HCT116 (cell line): ENCODE results near the gene PDE1A. TPM values are rescaled to one million over a fixed set of nuclear protein-coding genes. Genes with fewer than 3 reads are reported as not detected.

ENCODE experiments used
- ATAC-seq: fragments of 200-7000 bp; cut with Tn5 transposase; 2 replicates; pipeline ENCODE4 v1.9.1; 2020; ENCODE audit warnings: mild to moderate bottlenecking, moderate library complexity
- BruUV-seq: library from RNA; stranded (reverse); fragments of 400-500 nt; replicated peaks from 2 replicates; lab custom pipeline; 2021; lab: Mats Ljungman, UMichigan
- CTCF ChIA-PET: fragments of 300-600 bp; sonication (Branson Sonifier 250); formaldehyde crosslinking; loops from one replicate; lab custom pipeline; 2021; ENCODE audit warnings: antibody characterized with exemption; lab: Charles Lee
- POLR2A ChIA-PET: fragments of 300-600, 350-600 bp; sonication (Branson Sonifier 250); formaldehyde crosslinking; loops from one replicate; lab custom pipeline; 2021; ENCODE audit warnings: antibody characterized with exemption; lab: Charles Lee
- RAD21 ChIA-PET, 2 experiments: fragments of 300-600 bp; sonication (Branson Sonifier 250); formaldehyde crosslinking; loops; one replicate each; lab custom pipeline; 2023; ENCODE audit warnings: low total read pairs in 2 of 2; ENCODE audit not compliant: uncharacterized antibody in 2 of 2, unreplicated experiment in 2 of 2, low non-redundant PET in 1 of 2; lab: Charles Lee
- DNase-seq: peaks from one replicate; pipeline ENCODE4 v3.0.0-alpha.2; 2010; ENCODE audit warnings: low read depth, low spot score
- H2AFZ ChIP-seq: fragments of 200-600 bp; shearing (Covaris generic), sonication (generic); 2 replicates; pipeline ENCODE4 v1.6.1; 2017; ENCODE audit warnings: low read depth, mixed run types, mixed read lengths, antibody characterized with exemption, low read length; ENCODE audit not compliant: poor library complexity, severe bottlenecking
- H3K27ac ChIP-seq: 2 replicates; pipeline ENCODE4 v1.5.1; 2012; ENCODE audit warnings: low read depth, low read length
- H3K27me3 ChIP-seq: fragments of 200-600 bp; sonication (generic); 2 replicates; pipeline ENCODE4 v1.6.1; 2016; ENCODE audit warnings: mixed run types, low read length, mixed read lengths; ENCODE audit not compliant: insufficient read depth
- H3K36me3 ChIP-seq, 2 experiments: fragments of 200-500 bp in 1 of 2; fragments of 200-600 bp in 1 of 2; sonication (Bioruptor generic) in 1 of 2; sonication (generic) in 1 of 2; 2 replicates each; pipeline versions ENCODE4 v1.5.1 to v1.6.1; 2014 to 2016; ENCODE audit warnings: low read length in 2 of 2, inconsistent platforms in 1 of 2, mixed read lengths in 1 of 2, mixed run types in 1 of 2; ENCODE audit not compliant: insufficient read depth in 2 of 2, control insufficient read depth in 1 of 2
- H3K4me1 ChIP-seq, 2 experiments: fragments of 200-600 bp in 1 of 2; sonication (generic) in 1 of 2; 2 replicates each; pipeline versions ENCODE4 v1.5.1 to v1.6.1; 2012 to 2017; ENCODE audit warnings: low read length in 2 of 2, inconsistent platforms in 1 of 2, mild to moderate bottlenecking in 1 of 2, mixed read lengths in 1 of 2, mixed run types in 1 of 2, moderate library complexity in 1 of 2; ENCODE audit not compliant: insufficient read depth in 2 of 2, control insufficient read depth in 1 of 2
- H3K4me2 ChIP-seq: fragments of 200-600 bp; sonication (generic); 2 replicates; pipeline ENCODE4 v1.6.1; 2017; ENCODE audit warnings: mixed run types, low read length, mixed read lengths
- H3K4me3 ChIP-seq, 2 experiments: fragments of 200-600 bp in 1 of 2; sonication (generic) in 1 of 2; replicated peaks in 1 of 2; 2 replicates each; pipeline ENCODE4 v1.5.1; 2011 to 2016; ENCODE audit warnings: low read length in 2 of 2, control low read depth in 1 of 2, low read depth in 1 of 2, mild to moderate bottlenecking in 1 of 2, mixed read lengths in 1 of 2, mixed run types in 1 of 2
- H3K79me2 ChIP-seq: fragments of 200-600 bp; sonication (generic); 2 replicates; pipeline ENCODE4 v1.6.1; 2017; ENCODE audit warnings: mild to moderate bottlenecking, mixed run types, low read length, moderate library complexity, mixed read lengths; ENCODE audit not compliant: insufficient read depth
- H3K9ac ChIP-seq: fragments of 200-600 bp; sonication (generic); 2 replicates; pipeline ENCODE4 v1.6.1; 2016; ENCODE audit warnings: low read length, mixed read lengths
- H3K9me2 ChIP-seq: fragments of 200-600 bp; sonication (generic), shearing (Covaris generic); 2 replicates; pipeline ENCODE4 v1.6.1; 2017; ENCODE audit warnings: mixed run types, mild to moderate bottlenecking, moderate library complexity; ENCODE audit not compliant: insufficient read depth
- H3K9me3 ChIP-seq, 2 experiments: fragments of 200-500 bp in 1 of 2; fragments of 200-600 bp in 1 of 2; sonication (Bioruptor generic) in 1 of 2; sonication (generic) in 1 of 2; 2 replicates each; pipeline ENCODE4 v1.6.1; 2014 to 2017; ENCODE audit warnings: low read length in 2 of 2, mixed read lengths in 2 of 2, inconsistent platforms in 1 of 2, low read depth in 1 of 2, mild to moderate bottlenecking in 1 of 2, mixed run types in 1 of 2, moderate library complexity in 1 of 2; ENCODE audit not compliant: control insufficient read depth in 1 of 2, insufficient read depth in 1 of 2
- H4K20me1 ChIP-seq: fragments of 200-600 bp; sonication (generic), shearing (Covaris generic); 2 replicates; pipeline ENCODE4 v1.6.1; 2017; ENCODE audit warnings: mixed run types, mild to moderate bottlenecking, moderate library complexity; ENCODE audit not compliant: insufficient read depth
- CBX3 ChIP-seq: IDR thresholded peaks from 2 replicates; pipeline ENCODE4 v1.6.1; 2012; ENCODE audit warnings: low read depth
- CEBPB ChIP-seq: IDR thresholded peaks from 2 replicates; pipeline ENCODE4 v1.6.1; 2012; ENCODE audit warnings: low read depth
- EGR1 ChIP-seq: IDR thresholded peaks from 2 replicates; pipeline ENCODE4 v1.6.1; 2012; ENCODE audit warnings: low read depth
- FOSL1 ChIP-seq: IDR thresholded peaks from 2 replicates; pipeline ENCODE4 v1.6.1; 2012; ENCODE audit warnings: low read depth
- JUND ChIP-seq: IDR thresholded peaks from 2 replicates; pipeline ENCODE4 v1.6.1; 2012
- POLR2AphosphoS5 ChIP-seq: IDR thresholded peaks from 2 replicates; pipeline ENCODE4 v1.6.1; 2011; ENCODE audit warnings: mild to moderate bottlenecking, low read depth, low read length, moderate library complexity
- SIN3A ChIP-seq: IDR thresholded peaks from 2 replicates; pipeline ENCODE4 v1.6.1; 2012; ENCODE audit warnings: low read depth
- SP1 ChIP-seq: IDR thresholded peaks from 2 replicates; pipeline ENCODE4 v1.6.1; 2012; ENCODE audit warnings: low read depth
- SRF ChIP-seq: IDR thresholded peaks from 2 replicates; pipeline ENCODE4 v1.6.1; 2012; ENCODE audit warnings: low read depth
- YY1 ChIP-seq: IDR thresholded peaks from 2 replicates; pipeline ENCODE4 v1.6.1; 2011; ENCODE audit warnings: low read length, low read depth, moderate library complexity, mild to moderate bottlenecking; ENCODE audit not compliant: insufficient replicate concordance; ENCODE audit errors: extremely low read depth
- ZFX ChIP-seq: fragments of 450-650 bp; IDR thresholded peaks from 2 replicates; pipeline ENCODE4 v1.6.1; 2017
- ZNF274 ChIP-seq: fragments of 200-500 bp; sonication (Bioruptor generic); IDR thresholded peaks from 2 replicates; pipeline ENCODE4 v1.6.1; 2014; ENCODE audit warnings: mild to moderate bottlenecking, low read depth, low read length, inconsistent platforms
- intact Hi-C: fragments of 100-400 bp; cut with micrococcal nuclease; formaldehyde crosslinking; loops from 2 replicates; pipeline ENCODE4 v1.10.0; 2022
- total RNA-seq: library from RNA; stranded (reverse); gene quantifications from one replicate; pipeline ENCODE4 v1.2.1, GENCODE V29; 2021; ENCODE audit not compliant: unreplicated experiment
- TF ChIP-seq, protein P1 (sequence below): IDR thresholded peaks from 2 replicates; pipeline ENCODE4 v1.6.1; 2012; ENCODE audit warnings: low read depth
- TF ChIP-seq, protein P2 (sequence below): IDR thresholded peaks from 2 replicates; pipeline ENCODE4 v1.6.1; 2012
- TF ChIP-seq, protein P3 (sequence below): IDR thresholded peaks from 2 replicates; pipeline ENCODE4 v1.6.1; 2012

Gene PDE1A
- total RNA-seq, 1 experiment from 2014 or later: 0.12 TPM

DNA sequence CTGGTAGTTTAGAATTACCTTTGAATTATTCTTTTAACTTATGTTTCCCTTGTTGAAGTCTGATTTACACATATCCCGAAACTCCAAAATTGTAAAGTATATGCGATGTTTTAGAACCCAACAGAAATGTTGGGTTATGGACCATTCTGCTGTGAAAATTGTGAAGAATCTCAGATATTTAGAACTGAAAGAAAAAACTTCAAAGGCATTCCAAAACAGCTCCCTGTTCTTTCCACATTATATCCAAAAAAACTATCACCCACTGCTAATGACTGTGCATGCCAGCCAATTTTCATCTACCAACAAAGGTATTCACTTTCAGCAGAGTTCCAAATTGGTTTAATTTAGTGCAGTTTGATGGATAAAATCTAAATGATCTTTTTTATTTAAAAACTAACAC is 21.5 kb upstream of the PDE1A start:
- no peaks in the 10 kb centered on the region for H3K27me3 ChIP-seq
- no peak for TF ChIP-seq ZFX
- TF ChIP-seq, protein P1, sequence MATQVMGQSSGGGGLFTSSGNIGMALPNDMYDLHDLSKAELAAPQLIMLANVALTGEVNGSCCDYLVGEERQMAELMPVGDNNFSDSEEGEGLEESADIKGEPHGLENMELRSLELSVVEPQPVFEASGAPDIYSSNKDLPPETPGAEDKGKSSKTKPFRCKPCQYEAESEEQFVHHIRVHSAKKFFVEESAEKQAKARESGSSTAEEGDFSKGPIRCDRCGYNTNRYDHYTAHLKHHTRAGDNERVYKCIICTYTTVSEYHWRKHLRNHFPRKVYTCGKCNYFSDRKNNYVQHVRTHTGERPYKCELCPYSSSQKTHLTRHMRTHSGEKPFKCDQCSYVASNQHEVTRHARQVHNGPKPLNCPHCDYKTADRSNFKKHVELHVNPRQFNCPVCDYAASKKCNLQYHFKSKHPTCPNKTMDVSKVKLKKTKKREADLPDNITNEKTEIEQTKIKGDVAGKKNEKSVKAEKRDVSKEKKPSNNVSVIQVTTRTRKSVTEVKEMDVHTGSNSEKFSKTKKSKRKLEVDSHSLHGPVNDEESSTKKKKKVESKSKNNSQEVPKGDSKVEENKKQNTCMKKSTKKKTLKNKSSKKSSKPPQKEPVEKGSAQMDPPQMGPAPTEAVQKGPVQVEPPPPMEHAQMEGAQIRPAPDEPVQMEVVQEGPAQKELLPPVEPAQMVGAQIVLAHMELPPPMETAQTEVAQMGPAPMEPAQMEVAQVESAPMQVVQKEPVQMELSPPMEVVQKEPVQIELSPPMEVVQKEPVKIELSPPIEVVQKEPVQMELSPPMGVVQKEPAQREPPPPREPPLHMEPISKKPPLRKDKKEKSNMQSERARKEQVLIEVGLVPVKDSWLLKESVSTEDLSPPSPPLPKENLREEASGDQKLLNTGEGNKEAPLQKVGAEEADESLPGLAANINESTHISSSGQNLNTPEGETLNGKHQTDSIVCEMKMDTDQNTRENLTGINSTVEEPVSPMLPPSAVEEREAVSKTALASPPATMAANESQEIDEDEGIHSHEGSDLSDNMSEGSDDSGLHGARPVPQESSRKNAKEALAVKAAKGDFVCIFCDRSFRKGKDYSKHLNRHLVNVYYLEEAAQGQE: no peak
- TF ChIP-seq, protein P2, sequence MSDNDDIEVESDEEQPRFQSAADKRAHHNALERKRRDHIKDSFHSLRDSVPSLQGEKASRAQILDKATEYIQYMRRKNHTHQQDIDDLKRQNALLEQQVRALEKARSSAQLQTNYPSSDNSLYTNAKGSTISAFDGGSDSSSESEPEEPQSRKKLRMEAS: no peak
- H3K36me3 ChIP-seq: no peaks in the 10 kb centered on the region
- ChIA-PET CTCF (no interaction called here), RAD21 (no interaction called here), POLR2A (no interaction called here)
- H3K9me3 ChIP-seq: no peaks in the 10 kb centered on the region
- H3K27ac ChIP-seq: no peak overlapping the region
- no TSS peak for BruUV-seq
- no peak overlapping the region for H3K9ac ChIP-seq
- ATAC-seq: no peak
- H3K4me1 ChIP-seq: no peaks in the 10 kb centered on the region
- H4K20me1 ChIP-seq: no peaks in the 10 kb centered on the region
- intact Hi-C loops: no loop called here
- no peak overlapping the region for H3K4me3 ChIP-seq
- H2AFZ ChIP-seq: peak overlapping the region; percentile 50
- no peaks in the 10 kb centered on the region for H3K9me2 ChIP-seq
- H3K4me2 ChIP-seq: no peak overlapping the region
- no peak for DNase-seq
- H3K79me2 ChIP-seq: no peaks in the 10 kb centered on the region

DNA sequence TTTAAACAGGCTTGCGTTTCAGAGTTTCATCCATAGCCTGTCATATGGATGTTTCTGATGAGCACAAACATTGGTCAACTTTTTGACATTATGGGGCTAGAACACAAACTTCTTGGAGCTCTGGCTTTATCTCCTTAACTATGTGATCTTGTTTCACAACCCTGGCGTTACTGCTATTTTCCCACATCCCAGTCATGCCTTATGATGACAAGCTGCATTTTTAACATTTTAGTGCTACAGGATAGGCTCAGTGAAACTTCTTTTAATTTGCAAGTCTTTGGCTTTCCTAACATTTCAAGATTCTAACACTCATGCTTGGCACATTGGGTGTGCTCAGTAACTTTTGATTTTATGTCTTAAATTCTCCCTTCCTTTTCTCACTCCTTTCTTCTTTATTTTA is 21.0 kb upstream of the PDE1A start:
- no peak for DNase-seq
- H2AFZ ChIP-seq: no peak overlapping the region
- no peak overlapping the region for H3K27ac ChIP-seq
- no peaks in the 10 kb centered on the region for H3K9me2 ChIP-seq
- H3K27me3 ChIP-seq: no peaks in the 10 kb centered on the region
- BruUV-seq: no TSS peak
- no peaks in the 10 kb centered on the region for H3K36me3 ChIP-seq
- ChIA-PET POLR2A (no interaction called here), CTCF (no interaction called here), RAD21 (no interaction called here)
- intact Hi-C loops: no loop called here
- no peak overlapping the region for H3K4me2 ChIP-seq
- no peak overlapping the region for H3K4me3 ChIP-seq
- H3K9ac ChIP-seq: no peak overlapping the region
- no peaks in the 10 kb centered on the region for H3K9me3 ChIP-seq
- H3K79me2 ChIP-seq: no peaks in the 10 kb centered on the region
- no peaks in the 10 kb centered on the region for H4K20me1 ChIP-seq
- H3K4me1 ChIP-seq: no peaks in the 10 kb centered on the region
- no peak for ATAC-seq
- TF ChIP-seq FOSL1: no peak
- TF ChIP-seq SP1: no peak
- no peak for TF ChIP-seq SIN3A
- no peak for TF ChIP-seq CEBPB
- no peak for TF ChIP-seq EGR1
- no peak for TF ChIP-seq YY1
- TF ChIP-seq POLR2AphosphoS5: no peak
- no peak for TF ChIP-seq ZNF274
- no peak for TF ChIP-seq CBX3
- TF ChIP-seq, protein P1: no peak
- TF ChIP-seq JUND: no peak
- TF ChIP-seq, protein P3, sequence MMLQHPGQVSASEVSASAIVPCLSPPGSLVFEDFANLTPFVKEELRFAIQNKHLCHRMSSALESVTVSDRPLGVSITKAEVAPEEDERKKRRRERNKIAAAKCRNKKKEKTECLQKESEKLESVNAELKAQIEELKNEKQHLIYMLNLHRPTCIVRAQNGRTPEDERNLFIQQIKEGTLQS: no peak
- no peak for TF ChIP-seq SRF
